GM18858 (cell line): ENCODE results near the gene LSM7.

Experiments used
- ATAC-seq: cut with Tn5 transposase; IDR thresholded peaks from one replicate; pipeline ENCODE4 v1.9.1; 2021; ENCODE audit not compliant: unreplicated experiment

LSM7 gene

DNA sequence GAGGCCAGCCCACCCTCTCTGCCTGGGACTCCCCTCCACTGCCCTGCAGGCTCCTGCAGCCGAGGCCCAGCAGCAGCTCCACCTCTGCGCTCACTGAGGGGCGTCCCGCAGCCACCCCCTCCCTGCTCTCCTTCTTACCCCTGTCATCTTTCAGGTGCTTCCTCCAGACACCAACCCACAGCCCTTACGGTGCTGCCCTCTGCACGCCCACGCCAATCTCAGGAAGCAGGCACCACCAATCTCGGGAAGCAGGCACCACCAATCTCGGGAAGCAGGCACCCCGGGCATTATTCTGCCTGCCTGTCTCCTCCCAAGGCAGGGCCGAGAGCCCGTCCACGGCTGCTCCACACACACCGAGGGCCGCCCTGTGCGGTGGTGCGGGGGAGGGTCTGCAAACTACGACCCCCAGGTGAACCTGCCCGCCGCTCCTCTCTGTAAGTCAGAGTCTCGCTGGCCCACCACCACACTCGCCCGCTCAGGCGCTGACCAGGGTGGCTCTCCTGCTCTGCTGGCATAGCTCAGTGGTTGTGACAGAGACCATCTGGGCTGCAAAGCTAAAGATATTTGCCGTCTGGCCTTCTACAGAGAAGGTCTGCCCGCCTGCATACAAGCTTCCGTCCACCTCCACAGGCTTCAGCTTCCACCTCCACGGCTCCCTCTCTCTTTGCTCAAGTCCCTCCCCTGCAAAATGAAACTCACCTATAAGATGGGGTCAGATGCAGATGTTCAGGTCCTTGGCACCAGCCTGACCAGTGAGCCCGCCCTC lies 2.9 kb downstream of the LSM7 start:
- ATAC-seq: no peak

DNA sequence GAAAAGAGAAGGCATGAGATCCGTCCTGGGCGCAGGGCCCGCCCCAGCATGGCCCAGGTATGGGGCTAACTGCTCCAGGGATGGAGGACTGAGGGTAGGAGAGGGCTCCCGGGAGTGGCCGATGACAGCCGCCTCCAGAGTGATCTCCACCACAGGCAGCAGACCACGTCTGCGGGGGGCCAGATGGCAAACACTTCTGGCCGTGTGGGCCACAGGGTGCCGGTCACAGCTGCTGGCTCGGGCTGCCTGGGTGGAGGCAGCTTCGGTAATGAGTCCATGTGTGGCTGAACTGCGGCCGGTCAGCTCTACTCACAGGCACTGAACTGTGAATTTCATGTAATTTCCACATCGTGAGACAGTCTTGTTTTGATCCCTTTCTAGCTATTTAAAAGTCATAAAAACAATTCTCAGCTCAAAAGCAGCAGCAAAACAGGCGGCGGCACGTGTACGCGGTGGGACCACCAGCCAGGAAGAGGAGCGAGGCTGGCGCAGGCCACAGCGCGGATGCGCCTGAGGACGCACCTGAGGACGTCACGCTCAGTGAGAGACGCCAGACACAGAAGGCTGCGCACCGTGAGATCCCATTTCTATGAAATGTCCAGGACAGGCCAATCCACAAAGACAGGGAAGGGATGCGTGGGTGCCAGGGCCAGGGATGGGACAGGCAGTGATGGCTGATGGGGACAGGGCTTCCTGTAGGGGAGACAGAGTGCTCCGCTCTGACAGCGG lies 4.0 kb downstream of the LSM7 start:
- no peak for ATAC-seq

DNA sequence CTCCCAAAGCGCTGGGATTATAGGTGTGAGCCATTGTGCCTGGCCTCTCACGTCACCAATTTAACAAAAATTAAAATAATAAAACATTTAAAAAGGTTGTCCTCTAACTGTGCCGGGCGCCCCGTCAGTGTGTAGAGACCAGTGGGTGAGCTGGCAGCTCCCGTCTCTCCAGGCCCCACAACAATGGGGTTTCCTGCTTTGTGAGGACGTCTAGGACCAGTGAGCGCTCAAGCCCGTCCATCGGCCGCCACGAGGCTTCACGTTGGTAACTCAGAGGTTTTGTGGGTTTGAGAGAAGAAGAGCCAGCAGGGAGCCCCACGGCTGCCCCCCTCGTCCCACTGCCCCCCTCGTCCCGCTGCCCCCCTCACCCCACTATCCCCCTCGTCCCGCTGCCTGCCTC lies 4.7 kb downstream of the LSM7 start:
- no peak for ATAC-seq

DNA sequence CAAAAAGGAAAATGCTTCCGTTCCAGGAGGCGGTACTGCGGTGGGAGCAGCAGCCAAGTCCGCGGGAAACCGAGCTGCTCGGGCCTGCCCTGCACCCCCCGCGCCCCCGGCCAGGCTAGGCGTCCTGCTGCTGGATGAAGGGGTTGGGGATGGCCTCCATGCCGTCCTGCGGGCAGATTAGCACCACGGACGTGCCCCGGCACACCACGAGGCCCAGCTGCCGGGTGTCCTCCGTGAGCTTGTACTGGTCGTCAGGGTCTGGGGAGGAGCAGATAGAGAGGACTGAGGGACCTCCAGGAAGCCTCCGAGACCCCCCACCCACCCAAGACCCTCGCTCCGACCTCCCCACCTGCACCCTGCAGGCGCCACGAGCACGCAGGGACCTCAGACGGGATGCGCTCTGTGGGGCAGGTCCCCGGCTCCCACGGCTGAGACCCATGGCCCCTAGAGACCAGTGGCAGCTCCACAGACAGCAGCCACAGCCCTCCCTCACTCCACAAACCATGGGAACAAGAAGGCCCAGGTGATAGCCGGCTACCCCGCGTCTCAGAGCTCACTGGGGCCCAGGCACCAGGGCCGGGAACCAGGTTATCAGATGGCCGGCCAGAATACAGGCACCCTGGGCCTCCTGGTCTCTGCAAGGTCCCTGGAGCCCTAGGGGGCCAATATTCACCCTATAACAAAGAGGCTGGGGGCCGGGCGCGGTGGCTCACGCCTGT lies 6.7 kb downstream of the LSM7 start:
- ATAC-seq: no peak

GRCh38 chr19:2320939-2321338 lies 7.4 kb downstream of the LSM7 start:
- ATAC-seq: no peak

GRCh38 chr19:2320049-2320448 lies 8.3 kb downstream of the LSM7 start:
- no peak for ATAC-seq

DNA sequence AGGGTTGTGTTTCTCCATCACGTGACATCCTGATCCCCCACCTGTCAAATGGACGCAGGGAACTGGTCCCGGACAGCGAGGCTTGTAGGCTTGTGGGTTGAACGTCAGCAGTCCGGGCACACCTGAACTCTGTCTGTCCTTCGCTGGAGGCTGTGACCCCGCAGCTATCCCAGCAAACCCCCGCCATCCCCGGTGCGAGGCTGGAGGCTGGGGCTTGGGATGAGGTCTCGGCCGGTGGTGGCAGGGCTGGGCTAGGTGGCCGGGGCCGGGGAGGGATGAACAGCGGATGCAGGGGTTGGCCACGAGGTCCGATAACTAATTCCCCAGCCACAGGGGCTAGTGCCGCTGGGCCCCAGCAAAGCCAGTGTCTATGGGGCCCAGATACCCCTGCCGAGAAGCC lies 8.8 kb downstream of the LSM7 start:
- ATAC-seq: no peak

- no peak for ATAC-seq
Observed at GRCh38 chr19:2318923-2319322, 9.5 kb downstream of the LSM7 start.

DNA sequence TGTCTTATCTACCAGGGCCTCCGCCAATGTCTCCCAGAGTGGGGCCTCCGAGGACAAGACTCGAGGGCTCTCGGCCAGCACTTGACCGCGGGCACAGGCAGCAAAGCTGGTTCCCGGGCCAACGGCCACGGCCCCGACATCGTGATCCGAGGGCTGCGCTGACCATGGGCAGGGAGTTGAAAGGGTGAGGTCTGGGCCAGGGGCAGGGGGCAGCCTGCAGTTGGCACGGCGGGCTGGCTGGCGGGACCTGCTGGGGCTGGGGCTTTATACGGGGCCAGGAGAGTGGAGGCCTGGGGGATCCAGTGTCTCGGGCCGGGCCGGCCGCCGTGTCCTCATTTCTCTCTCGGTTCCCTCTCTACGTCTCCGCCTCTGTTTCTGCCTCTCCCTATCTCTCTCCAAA lies 10.6 kb downstream of the LSM7 start:
- no peak for ATAC-seq

- ATAC-seq: no peak
Observed at GRCh38 chr19:2317300-2317699, 11.1 kb downstream of the LSM7 start.

GRCh38 chr19:2315818-2316353 lies 12.5 kb downstream of the LSM7 start:
- no peak for ATAC-seq

- no peak for ATAC-seq
Observed at GRCh38 chr19:2315121-2315817, 13.1 kb downstream of the LSM7 start.

DNA sequence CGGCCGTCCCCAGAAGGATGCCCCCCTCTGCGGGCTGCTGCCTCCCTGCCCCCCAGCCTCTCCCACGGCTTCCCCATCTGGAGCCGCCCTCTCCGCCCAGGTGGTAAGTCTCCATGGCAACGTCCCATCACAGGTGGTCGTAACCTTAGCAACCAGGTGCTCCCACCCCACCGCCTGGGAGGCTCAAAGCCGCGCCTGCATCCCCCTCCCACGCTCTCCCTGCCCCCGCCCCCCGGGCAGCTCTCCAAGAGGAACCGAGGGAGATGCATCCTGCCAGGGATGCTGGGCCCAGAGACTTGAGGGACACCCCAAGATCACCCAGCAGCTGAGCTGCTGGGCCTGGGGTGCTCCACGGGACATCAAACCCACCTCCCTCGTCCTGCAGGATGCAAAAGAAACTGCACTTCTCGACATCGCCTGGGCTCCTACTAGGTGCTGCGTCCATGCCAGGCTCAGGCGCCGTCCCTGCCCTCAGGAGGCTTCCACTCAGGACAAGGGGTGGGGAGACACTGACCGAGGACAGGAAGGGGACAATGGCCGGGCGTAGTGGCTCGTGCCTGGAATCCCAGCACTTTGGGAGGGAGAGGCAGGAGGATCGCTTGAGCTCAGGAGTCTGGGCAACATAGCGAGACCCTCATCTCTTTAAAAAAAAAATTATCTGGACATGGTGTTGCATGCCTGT lies 15.4 kb downstream of the LSM7 start:
- no peak for ATAC-seq

DNA sequence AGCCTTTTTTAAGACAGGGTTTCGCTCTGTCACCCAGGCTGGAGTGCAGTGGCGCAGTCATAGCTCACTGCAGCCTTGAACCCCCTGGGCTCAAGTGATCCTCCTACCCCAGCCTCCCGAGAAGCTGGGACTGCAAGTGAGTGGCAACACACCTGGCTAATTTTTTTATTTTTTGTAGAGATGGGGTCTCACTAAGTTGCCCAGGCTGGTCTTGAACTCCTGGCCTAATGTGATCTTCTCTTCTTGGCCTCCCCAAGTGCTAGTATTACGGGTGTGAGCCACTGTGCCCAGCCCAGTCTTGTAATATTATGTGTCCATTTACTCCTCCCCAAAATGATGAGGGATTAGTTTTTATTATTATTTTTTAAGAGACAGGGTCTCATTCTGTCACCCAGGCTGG lies 17.3 kb downstream of the LSM7 start:
- ATAC-seq: no peak

DNA sequence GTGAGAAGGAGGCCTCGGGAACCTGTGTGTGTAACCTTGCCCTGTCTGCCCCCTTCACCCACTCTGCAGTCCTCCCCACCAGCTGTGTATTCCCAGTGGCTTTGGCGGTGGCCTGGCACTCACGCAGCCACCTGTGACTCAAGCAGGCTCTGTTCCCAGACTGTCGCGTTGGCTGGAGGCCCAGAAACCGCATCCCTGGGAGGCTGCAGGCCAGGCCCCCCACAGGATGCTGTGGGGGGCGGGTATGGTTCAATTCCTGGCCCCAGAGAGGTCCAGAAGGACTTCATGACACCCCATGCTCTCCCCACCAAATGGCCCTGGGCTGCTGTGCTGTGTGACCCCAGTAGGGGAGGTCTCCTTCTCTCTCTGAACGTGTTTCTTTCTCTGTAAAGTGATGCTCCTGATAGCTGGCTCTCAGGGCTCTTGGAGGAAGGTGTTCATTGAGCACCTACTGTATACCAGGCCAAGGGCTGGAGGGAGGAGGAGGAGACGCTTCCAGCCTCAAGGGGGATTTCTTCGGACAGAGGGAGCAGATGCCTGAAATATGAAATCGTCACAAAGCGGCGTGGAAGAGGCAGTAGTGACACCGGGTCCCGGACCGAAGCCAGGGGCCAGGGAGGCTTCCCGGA lies 18.5 kb downstream of the LSM7 start:
- ATAC-seq: no peak

GRCh38 chr19:2308114-2308556 lies 20.3 kb downstream of the LSM7 start, which contains the start of gene LINGO3:
LINGO3 (minus strand) TSS chr19:2308154; CDS start chr19:2291776, 16,378 bp downstream.
- no peak for ATAC-seq

DNA sequence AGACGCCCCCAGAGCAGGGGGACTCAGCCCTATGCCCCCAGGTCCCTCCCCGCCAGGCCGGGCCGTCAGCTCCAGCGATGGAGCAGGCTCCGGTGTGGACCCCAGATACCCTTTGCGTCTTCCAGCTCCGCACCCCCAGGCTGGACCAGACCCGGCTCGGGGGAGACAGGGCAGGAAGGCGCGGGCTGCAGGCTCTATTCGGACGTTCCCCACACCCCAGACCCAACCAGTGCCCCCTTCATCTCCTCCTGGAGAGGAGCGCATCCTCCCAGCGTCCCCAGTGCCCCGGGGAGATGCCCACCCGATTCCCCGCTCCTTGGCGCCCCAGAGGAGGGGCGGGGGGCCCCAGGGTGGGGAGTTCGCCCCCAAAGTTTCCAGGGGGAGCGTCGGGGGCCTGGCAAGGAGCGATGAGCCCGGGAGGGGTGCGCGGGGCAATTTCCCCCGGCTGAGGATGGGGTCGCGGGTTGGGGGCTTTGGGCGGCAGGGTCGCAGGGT lies 20.8 kb downstream of the LSM7 start:
- ATAC-seq: no peak

DNA sequence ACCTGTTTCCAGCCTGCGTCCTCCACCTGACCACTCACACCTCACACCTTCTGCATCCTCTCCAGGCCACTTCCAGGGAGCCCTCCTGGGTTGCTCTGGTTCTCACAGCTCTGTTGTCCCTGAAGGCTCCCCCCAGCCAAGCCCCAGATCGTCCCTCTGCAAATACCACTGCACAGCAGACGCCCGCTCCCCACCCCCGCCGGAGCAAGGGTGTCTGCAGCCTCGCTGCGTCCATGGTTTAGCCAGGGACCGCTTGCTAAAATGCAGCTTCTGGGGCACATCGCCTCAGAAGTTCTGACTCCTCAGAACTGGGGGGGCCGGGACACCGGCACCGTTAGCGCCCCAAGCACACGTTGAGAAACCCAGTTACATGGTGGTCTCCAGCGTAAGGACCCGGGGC lies 21.4 kb downstream of the LSM7 start:
- no peak for ATAC-seq

GRCh38 chr19:2306281-2306806 lies 22.0 kb downstream of the LSM7 start:
- ATAC-seq: no peak
